B cell (primary cell): Measurements from ENCODE around the gene RNF44. TPM values are rescaled to one million over a fixed set of nuclear protein-coding genes. Genes with fewer than 3 reads are reported as not detected.

Experiments used
- ATAC-seq: fragments of 200-7000 bp; cut with Tn5 transposase; one replicate; pipeline ENCODE4 v1.10.0; 2021; ENCODE audit warnings: low read depth, mild to moderate bottlenecking, moderate number of reproducible peaks, moderate library complexity
- CTCF ChIA-PET: fragments of 350-600 bp; sonication (Branson Sonifier 250); formaldehyde crosslinking; loops from one replicate; lab custom pipeline; 2021; ENCODE audit warnings: antibody characterized with exemption, inconsistent platforms; lab: Charles Lee
- POLR2A ChIA-PET: fragments of 350-600 bp; sonication (Branson Sonifier 250); formaldehyde crosslinking; loops from one replicate; lab custom pipeline; 2021; ENCODE audit warnings: antibody characterized with exemption; lab: Charles Lee
- DNase-seq: peaks from one replicate; pipeline ENCODE4 v3.0.0; 2013
- H2AFZ ChIP-seq: 2 replicates; pipeline ENCODE4 v1.6.1; 2012; ENCODE audit warnings: mild to moderate bottlenecking, low read depth, low read length; ENCODE audit not compliant: insufficient read depth, poor library complexity, severe bottlenecking
- H3K27ac ChIP-seq, 2 donors: 1 replicate in 1 of 2; 2 replicates in 1 of 2; pipeline ENCODE4 v1.5.1; 2012 to 2013; ENCODE audit warnings: low read length in 2 of 2, mild to moderate bottlenecking in 2 of 2, moderate library complexity in 1 of 2
- H3K27me3 ChIP-seq, 4 experiments: fragments of 200-600 bp in 1 of 4; sonication (generic) in 1 of 4; replicated peaks in 1 of 4; 1 replicate in 2 of 4; 2 replicates in 2 of 4; pipeline versions ENCODE4 v1.6.1 to v1.7.0; 2013 to 2016; ENCODE audit warnings: low read length in 3 of 4, mild to moderate bottlenecking in 2 of 4, mixed read lengths in 1 of 4, moderate library complexity in 1 of 4; ENCODE audit not compliant: insufficient read depth in 4 of 4, control insufficient read depth in 3 of 4; ENCODE audit errors: control extremely low read depth in 1 of 4
- H3K36me3 ChIP-seq, 2 experiments: replicated peaks in 1 of 2; 1 replicate in 1 of 2; 2 replicates in 1 of 2; pipeline versions ENCODE4 v1.6.1 to v1.7.1; 2013; ENCODE audit warnings: low read length in 1 of 2; ENCODE audit not compliant: insufficient read depth in 2 of 2, control insufficient read depth in 1 of 2; ENCODE audit errors: control extremely low read depth in 1 of 2, extremely low read depth in 1 of 2
- H3K4me1 ChIP-seq, 2 donors: fragments of 200-600 bp in 1 of 2; sonication (generic) in 1 of 2; 1 replicate in 1 of 2; 2 replicates in 1 of 2; pipeline versions ENCODE4 v1.5.1 to v1.6.1; 2013 to 2017; ENCODE audit warnings: low read length in 2 of 2; ENCODE audit not compliant: control insufficient read depth in 2 of 2, insufficient read depth in 2 of 2
- H3K4me2 ChIP-seq: replicated peaks from 2 replicates; pipeline ENCODE3; 2012; ENCODE audit warnings: mild to moderate bottlenecking, low read depth, low read length; ENCODE audit not compliant: poor library complexity, severe bottlenecking
- H3K4me3 ChIP-seq, 5 experiments: fragments of 200-600 bp in 1 of 5; sonication (generic) in 1 of 5; 1 replicate in 3 of 5; 2 replicates in 2 of 5; pipeline versions ENCODE4 v1.5.1 to v1.7.0; 2011 to 2016; ENCODE audit warnings: low read length in 4 of 5, mild to moderate bottlenecking in 4 of 5, low read depth in 2 of 5, control low read depth in 1 of 5, moderate library complexity in 1 of 5; ENCODE audit not compliant: insufficient read depth in 1 of 5; ENCODE audit errors: control extremely low read depth in 1 of 5, extremely low read depth in 1 of 5
- H3K79me2 ChIP-seq: fragments of 200-600 bp; sonication (generic); one replicate; pipeline ENCODE4 v1.6.0; 2016; ENCODE audit warnings: low read length; ENCODE audit not compliant: control insufficient read depth, insufficient read depth
- H3K9ac ChIP-seq: fragments of 200-600 bp; sonication (generic); 2 replicates; pipeline ENCODE4 v1.6.1; 2017; ENCODE audit warnings: mild to moderate bottlenecking, low read length, moderate library complexity
- H3K9me3 ChIP-seq, 3 donors: one replicate each; pipeline versions ENCODE4 v1.6.1 to v1.7.1; 2013; ENCODE audit warnings: low read length in 2 of 3; ENCODE audit not compliant: control insufficient read depth in 2 of 3, insufficient read depth in 1 of 3; ENCODE audit errors: control extremely low read depth in 1 of 3
- H4K20me1 ChIP-seq: 2 replicates; pipeline ENCODE4 v1.6.0; 2012; ENCODE audit warnings: mild to moderate bottlenecking, low read length; ENCODE audit not compliant: insufficient read depth, control insufficient read depth, poor library complexity, severe bottlenecking
- H3K27ac Mint-ChIP-seq: one replicate; pipeline ENCODE4 v1.8.0; 2021; ENCODE audit warnings: mixed read lengths
- H3K27me3 Mint-ChIP-seq: one replicate; pipeline ENCODE4 v1.8.0; 2021; ENCODE audit warnings: mixed read lengths
- H3K4me1 Mint-ChIP-seq: one replicate; pipeline ENCODE4 v1.8.0; 2021; ENCODE audit warnings: mixed read lengths
- H3K4me3 Mint-ChIP-seq: one replicate; pipeline ENCODE4 v1.8.0; 2021; ENCODE audit warnings: mixed read lengths
- H3K9me3 Mint-ChIP-seq: one replicate; pipeline ENCODE4 v1.8.0; 2022; ENCODE audit warnings: mixed read lengths; ENCODE audit not compliant: insufficient read depth
- EZH2 ChIP-seq: IDR thresholded peaks from 2 replicates; pipeline ENCODE4 v1.6.1; 2012; ENCODE audit warnings: borderline replicate concordance, low read depth, mild to moderate bottlenecking, moderate library complexity, low read length; ENCODE audit not compliant: insufficient read depth, poor library complexity, severe bottlenecking
- WGBS: methylation state at CpG from one replicate; pipeline ENCODE4 v1.1.5; 2013; ENCODE audit warnings: missing lambda C conversion rate; ENCODE audit not compliant: insufficient coverage; 5-methylcytosine and 5-hydroxymethylcytosine counted together
- intact Hi-C: fragments of 100-400 bp; cut with micrococcal nuclease; formaldehyde crosslinking; loops from one replicate; pipeline ENCODE4 v1.10.0; 2022
- polyA plus RNA-seq: library from polyadenylated mRNA; depleted of rRNA; stranded (reverse); fragments of >200 nt; gene quantifications from 2 replicates; pipeline ENCODE4 v1.2.3, GENCODE V29; 2012
- total RNA-seq, 2 donors: library from RNA; stranded (reverse); fragments of 120-200 nt in 1 of 2; gene quantifications; 1 replicate in 1 of 2; 2 replicates in 1 of 2; pipeline versions ENCODE4 v1.2.3 to v1.2.4, GENCODE V29; 2013 to 2022
- TF ChIP-seq, protein P1 (sequence below): fragments of 200-600 bp; IDR thresholded peaks from one replicate; pipeline ENCODE4 v1.8.0; 2022; ENCODE audit warnings: antibody characterized with exemption, mild to moderate bottlenecking

The RNF44 gene
- total and polyA plus RNA-seq, 2 donors (not counting 1 experiment from before 2014, with no cell fraction given), result 220 to 262 TPM

DNA sequence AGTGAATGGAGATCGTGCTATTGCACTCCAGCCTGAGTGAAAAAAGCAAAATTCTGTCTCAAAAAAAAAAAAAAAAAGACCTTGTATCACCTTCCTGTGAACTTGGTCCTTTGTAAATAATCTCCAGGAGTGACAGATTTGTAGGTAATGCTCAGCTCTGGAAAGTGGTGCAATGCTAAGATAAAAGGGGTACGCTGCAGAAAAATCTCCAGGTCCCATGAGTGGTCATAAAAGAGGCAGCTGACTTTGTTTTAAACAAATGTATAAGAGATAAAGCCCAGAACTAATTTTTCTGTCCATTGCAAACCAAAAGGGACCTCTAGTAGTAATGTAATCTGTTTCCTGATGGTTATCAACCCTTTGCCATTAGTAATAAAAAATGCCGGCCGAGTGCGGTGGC lies 33.7 kb downstream of the RNF44 start:
- no peak for ATAC-seq
- H3K79me2 ChIP-seq, result no peaks in the 10 kb centered on the region
- Mint-ChIP-seq H3K27ac (no peak overlapping the region), H3K4me3 (no peak overlapping the region), H3K4me1 (no peaks in the 10 kb centered on the region), H3K27me3 (no peaks in the 10 kb centered on the region), H3K9me3 (no peaks in the 10 kb centered on the region)
- no peak overlapping the region for H3K9ac ChIP-seq
- 100% methylated on average over 3 of the region's 5 CpGs for WGBS
- H3K9me3 ChIP-seq, result no peaks in the 10 kb centered on the region
- no peak overlapping the region for H3K4me3 ChIP-seq
- no peaks in the 10 kb centered on the region for H3K4me1 ChIP-seq
- no peak overlapping the region for H3K27ac ChIP-seq
- no peak overlapping the region for H3K4me2 ChIP-seq
- DNase-seq, result no peak
- ChIA-PET POLR2A (interaction anchor here (0.7 kb wide), 1 partner anchor 28 kb away, joined by 8 read pairs; no protein-coding TSS in a partner anchor), CTCF (no interaction called here)
- H4K20me1 ChIP-seq, result no peaks in the 10 kb centered on the region
- no peak overlapping the region for H2AFZ ChIP-seq
- TF ChIP-seq, protein P1, sequence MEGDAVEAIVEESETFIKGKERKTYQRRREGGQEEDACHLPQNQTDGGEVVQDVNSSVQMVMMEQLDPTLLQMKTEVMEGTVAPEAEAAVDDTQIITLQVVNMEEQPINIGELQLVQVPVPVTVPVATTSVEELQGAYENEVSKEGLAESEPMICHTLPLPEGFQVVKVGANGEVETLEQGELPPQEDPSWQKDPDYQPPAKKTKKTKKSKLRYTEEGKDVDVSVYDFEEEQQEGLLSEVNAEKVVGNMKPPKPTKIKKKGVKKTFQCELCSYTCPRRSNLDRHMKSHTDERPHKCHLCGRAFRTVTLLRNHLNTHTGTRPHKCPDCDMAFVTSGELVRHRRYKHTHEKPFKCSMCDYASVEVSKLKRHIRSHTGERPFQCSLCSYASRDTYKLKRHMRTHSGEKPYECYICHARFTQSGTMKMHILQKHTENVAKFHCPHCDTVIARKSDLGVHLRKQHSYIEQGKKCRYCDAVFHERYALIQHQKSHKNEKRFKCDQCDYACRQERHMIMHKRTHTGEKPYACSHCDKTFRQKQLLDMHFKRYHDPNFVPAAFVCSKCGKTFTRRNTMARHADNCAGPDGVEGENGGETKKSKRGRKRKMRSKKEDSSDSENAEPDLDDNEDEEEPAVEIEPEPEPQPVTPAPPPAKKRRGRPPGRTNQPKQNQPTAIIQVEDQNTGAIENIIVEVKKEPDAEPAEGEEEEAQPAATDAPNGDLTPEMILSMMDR, result no peak
- no peak for TF ChIP-seq EZH2
- no peaks in the 10 kb centered on the region for H3K27me3 ChIP-seq
- intact Hi-C loops, result no loop called here
- peaks cover 14 to 76% of the 10 kb centered on the region in 2 experiments for H3K36me3 ChIP-seq

DNA sequence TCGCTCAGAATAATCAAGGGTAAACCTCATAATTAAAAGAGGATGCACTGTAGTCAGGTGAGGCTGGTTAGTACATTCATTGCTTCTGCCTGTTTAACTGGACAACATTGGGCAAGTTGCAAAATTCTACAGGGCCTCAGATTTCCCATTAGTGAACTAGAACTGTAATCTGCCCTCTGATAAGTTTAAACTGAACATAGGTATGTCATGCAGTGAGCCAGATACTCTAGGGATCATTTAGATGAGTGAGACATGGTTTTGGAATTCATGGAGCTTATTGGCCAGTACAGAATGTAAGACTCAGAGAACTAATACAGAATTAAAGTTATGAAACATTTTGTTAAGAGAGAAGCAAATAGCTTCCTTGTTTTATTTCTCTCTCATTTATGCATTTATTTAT lies 35.9 kb downstream of the RNF44 start:
- H2AFZ ChIP-seq, result no peak overlapping the region
- Mint-ChIP-seq H3K27ac (no peak overlapping the region), H3K27me3 (no peaks in the 10 kb centered on the region), H3K4me3 (no peak overlapping the region), H3K9me3 (no peaks in the 10 kb centered on the region), H3K4me1 (no peaks in the 10 kb centered on the region)
- DNase-seq (no peak), ATAC-seq (no peak)
- CTCF ChIA-PET, result interaction anchor here (0.7 to 0.9 kb wide), 2 partner anchors 22 to 159 kb away, joined by 3 read pairs; no protein-coding TSS in a partner anchor
- no peak overlapping the region for H3K4me2 ChIP-seq
- 100% methylated on average over 1 of the region's 1 CpG for WGBS
- H3K4me1 ChIP-seq, result no peaks in the 10 kb centered on the region
- peaks cover 18 to 70% of the 10 kb centered on the region in 2 experiments for H3K36me3 ChIP-seq
- no peak overlapping the region for H3K27ac ChIP-seq
- no peaks in the 10 kb centered on the region for H4K20me1 ChIP-seq
- H3K9ac ChIP-seq, result no peak overlapping the region
- no peak overlapping the region for H3K4me3 ChIP-seq
- no peaks in the 10 kb centered on the region for H3K79me2 ChIP-seq
- POLR2A ChIA-PET, result no interaction called here
- no peak for TF ChIP-seq EZH2
- TF ChIP-seq, protein P1, result no peak
- no peaks in the 10 kb centered on the region for H3K9me3 ChIP-seq
- no peaks in the 10 kb centered on the region for H3K27me3 ChIP-seq
- intact Hi-C loops, result no loop called here
